HepG2 (cell line): ENCODE measurements around the gene WFDC9.

Experiments used
- ARID3A ChIP-seq: IDR thresholded peaks from 2 replicates; pipeline ENCODE4 v1.6.1; 2012; ENCODE audit warnings: low read depth, low read length, improper control_type of control experiment
- CTCF ChIP-seq: sonication (generic); formaldehyde crosslinking; IDR thresholded peaks from 2 replicates; pipeline ENCODE4 v1.5.0; 2020; ENCODE audit warnings: mild to moderate bottlenecking, missing genetic modification reagents, moderate library complexity
- IRF2 ChIP-seq: IDR thresholded peaks from 2 replicates; pipeline ENCODE4 v1.6.1; 2018; ENCODE audit warnings: missing genetic modification reagents, missing compliant biosample characterization
- NR2C2 ChIP-seq: sonication (generic); formaldehyde crosslinking; IDR thresholded peaks from 2 replicates; pipeline ENCODE4 v1.4.0; 2020; ENCODE audit warnings: missing genetic modification reagents, mild to moderate bottlenecking, moderate library complexity, borderline replicate concordance
- RFX5 ChIP-seq: IDR thresholded peaks from 2 replicates; pipeline ENCODE4 v1.6.1; 2011; ENCODE audit warnings: low read depth, low read length, improper control_type of control experiment

- TF ChIP-seq CTCF (CRISPR knock-in tag) (no peak), ARID3A (no peak), RFX5 (no peak), IRF2 (CRISPR knock-in tag) (no peak), NR2C2 (no peak)
Observed at GRCh38 chr20:45617591-45617990, 13.5 kb downstream of the WFDC9 start.
